ENCODE measurements around the gene PSMD2.
A peak's percentile ranks its signal among the peaks of the same experiment; 100 is the strongest.
"Not testable (repeated sequence)": the region's sequence is repeated elsewhere in the genome, so short reads cannot be mapped to it uniquely, and the experiment has no call there.

Gene PSMD2

GRCh38 chr3:184321666-184322065 lies 22.6 kb downstream of the PSMD2 start:
- no peak for DNase-seq

DNA sequence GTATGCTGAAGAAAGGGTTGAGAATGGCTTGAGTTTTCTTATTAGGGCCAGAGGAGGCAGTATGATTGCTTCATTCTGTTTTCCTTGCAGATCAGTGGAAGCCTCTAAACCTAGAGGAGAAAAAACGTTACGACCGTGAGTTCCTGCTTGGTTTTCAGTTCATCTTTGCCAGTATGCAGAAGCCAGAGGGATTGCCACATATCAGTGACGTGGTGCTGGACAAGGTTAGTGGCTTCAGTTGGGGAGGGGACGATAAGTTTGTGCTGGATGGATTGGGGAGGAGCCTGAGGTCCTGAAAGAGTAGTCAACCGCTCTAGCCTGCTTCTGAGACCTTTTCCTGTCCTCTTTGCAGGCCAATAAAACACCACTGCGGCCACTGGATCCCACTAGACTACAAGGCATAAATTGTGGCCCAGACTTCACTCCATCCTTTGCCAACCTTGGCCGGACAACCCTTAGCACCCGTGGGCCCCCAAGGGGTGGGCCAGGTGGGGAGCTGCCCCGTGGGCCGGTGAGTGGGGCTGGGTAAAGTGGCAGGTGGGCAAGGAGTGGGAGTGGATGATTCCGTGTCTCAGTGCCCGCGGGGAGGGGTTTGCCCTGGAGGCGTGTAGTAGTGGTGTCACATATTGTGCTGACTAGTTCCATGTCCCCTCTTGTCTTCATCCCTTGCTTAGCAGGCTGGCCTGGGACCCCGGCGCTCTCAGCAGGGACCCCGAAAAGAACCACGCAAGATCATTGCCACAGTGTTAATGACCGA lies 23.9 kb downstream of the PSMD2 start:
- DNase-seq = no peak

DNA sequence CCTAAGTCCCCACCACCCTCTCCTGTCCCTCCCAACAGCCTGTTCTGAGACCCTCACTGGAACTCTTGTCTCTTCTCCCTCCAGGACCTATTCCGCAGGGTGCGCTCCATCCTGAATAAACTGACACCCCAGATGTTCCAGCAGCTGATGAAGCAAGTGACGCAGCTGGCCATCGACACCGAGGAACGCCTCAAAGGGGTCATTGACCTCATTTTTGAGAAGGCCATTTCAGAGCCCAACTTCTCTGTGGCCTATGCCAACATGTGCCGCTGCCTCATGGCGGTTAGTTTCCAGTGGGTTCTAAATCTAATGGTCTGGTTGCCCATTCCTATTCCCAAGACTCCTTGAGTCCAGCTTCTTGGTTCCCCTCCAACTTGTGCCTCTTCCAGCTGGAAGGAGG lies 24.7 kb downstream of the PSMD2 start:
- no peak for DNase-seq

DNA sequence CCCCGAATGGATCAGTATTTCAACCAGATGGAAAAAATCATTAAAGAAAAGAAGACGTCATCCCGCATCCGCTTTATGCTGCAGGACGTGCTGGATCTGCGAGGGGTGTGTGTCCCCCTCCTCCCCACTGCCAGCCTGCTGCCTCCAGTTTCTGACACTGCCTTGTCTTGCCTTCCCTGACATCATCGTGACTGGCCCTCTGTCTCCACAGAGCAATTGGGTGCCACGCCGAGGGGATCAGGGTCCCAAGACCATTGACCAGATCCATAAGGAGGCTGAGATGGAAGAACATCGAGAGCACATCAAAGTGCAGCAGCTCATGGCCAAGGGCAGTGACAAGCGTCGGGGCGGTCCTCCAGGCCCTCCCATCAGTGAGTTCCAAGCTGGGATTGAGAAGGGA lies 26.2 kb downstream of the PSMD2 start:
- no peak for DNase-seq

- DNase-seq = no peak
Measured at GRCh38 chr3:184325715-184326369, 26.8 kb downstream of the PSMD2 start.

DNA sequence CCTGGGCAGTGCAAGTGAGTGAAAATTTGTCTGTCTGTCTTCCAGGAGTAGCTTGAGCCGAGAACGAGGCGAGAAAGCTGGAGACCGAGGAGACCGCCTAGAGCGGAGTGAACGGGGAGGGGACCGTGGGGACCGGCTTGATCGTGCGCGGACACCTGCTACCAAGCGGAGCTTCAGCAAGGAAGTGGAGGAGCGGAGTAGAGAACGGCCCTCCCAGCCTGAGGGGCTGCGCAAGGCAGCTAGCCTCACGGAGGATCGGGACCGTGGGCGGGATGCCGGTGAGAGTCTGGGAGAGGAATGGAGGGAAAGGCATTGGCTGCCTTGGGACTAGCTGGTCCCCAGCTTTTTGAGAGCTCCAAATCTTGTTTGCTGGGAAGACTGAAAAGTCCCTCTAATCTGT lies 28.1 kb downstream of the PSMD2 start:
- no peak for DNase-seq

- DNase-seq = no peak
Measured at GRCh38 chr3:184328516-184328915, 29.5 kb downstream of the PSMD2 start.

DNA sequence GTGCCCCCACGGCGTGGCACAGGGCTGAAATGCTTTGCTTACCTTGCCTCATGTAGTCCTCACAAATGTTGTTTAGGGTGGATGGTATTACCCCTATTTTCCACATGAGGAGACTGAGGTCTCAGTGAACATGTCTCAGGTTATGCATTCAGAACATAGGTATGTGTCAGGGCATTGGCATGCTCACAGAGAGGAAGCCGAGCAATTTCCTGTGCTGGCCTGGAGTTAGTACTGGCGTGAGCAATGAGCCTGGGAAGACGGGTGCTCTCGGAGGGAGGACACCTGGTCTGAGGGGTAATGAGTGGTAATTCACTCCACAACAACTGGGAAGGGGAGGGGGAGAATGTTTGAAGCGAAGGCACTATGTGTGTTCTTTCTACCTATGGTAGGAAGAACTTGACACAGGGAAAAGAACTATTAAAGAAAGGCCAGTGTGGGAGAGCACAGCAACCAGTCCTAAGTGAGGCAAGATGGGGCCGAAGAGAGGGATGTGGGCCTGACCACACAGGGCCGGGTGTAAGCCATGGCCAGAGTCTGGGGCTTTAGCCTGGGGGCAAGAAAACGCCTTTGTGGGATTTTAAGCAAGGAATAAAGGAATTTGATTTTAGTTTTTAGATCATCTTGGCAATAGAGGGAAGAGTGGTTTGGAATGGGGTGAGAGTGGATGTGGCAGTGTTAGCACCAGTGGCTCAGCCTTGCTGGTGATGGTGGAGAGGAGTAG lies 33.5 kb downstream of the PSMD2 start:
- no peak for DNase-seq

DNA sequence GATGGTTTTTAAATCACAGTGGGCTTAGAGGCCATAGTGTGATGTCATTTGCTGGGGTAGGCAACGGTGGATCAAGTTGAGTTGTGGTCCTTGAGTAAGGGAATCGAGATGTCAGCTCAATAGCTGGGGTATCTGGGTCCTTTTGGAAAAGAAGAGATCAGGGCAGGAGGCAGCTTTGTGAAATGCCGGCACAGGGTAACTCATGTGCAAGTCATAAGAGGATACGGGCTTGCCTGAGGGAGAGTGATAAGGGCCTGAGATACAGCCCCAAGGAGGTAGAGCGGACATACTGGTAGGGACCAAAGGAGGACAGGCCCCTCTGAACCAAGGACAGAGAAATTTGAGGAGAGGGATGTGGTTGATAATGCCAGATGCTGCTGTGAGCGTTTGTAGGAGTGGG lies 34.1 kb downstream of the PSMD2 start:
- no peak for DNase-seq

GRCh38 chr3:184333700-184334099 lies 34.7 kb downstream of the PSMD2 start:
- no peak for DNase-seq

- no peak for DNase-seq
Measured at GRCh38 chr3:184334470-184335158, 35.6 kb downstream of the PSMD2 start.

GRCh38 chr3:184335291-184335660 lies 36.2 kb downstream of the PSMD2 start:
- DNase-seq = no peak

DNA sequence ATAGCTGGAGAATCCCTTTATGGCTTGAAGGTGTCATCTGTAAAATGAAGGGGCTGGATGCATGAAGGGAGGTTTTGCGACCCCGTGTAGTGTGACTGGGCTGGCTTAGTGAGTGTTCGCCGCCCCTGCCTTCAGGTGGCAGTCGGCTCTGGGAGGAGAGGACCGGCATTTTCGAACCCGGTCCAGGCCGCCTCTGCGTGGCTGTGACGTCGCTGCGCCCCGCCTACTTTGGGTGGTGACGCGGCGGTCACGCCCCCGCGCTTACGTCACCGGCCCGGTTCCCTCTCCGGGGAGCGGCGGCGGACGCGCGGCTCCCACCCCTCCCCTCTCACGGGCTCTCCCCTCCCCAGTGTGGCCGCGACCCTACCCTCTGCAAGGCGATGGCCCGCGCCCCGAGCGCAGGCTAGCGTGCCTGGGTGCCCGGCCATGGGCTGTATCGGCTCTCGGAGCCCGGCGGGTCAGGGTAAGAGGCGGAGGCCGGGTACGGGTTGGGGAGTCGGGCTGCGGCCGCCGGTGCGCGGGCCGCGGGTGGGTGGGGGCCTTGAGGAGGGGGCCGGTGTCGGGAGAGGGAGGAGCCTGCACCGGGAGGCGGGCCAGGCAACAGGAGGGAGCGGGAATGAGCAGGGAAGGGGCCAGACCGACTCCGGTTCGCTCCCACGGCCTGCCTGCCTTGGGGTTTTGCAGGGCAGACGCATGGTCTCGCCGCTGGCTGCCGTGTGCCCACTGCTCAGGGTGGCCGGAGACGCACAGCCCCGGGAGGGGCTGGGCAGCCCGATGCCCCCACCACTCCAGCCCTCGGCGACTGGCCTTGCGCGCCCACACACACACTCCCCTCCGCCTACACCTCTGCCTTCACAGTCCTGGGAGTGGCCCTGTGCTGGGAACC lies 36.9 kb downstream of the PSMD2 start:
- peak; percentile 27 for DNase-seq

- peak; percentile 28 for DNase-seq
Measured at GRCh38 chr3:184336547-184337398, 37.7 kb downstream of the PSMD2 start.

DNA sequence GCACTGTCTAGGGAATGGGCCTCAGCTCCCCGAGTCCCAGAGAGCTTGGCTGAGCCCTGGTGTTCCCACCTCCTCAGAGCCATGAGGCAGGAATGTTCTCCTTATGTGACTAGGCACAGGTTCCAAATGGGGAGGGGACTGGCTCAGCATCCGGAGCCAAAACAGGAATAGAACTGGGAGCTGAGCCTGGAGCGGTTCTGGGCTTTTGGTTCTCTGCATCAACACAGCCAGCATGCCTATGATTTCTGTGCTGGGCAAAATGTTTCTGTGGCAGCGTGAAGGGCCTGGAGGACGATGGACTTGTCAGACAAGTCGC lies 38.3 kb downstream of the PSMD2 start, which contains the start of gene FAM131A:
Gene FAM131A (plus strand): TSS at position 202 of the 316 bp plus-strand sequence. CDS start 31 bp downstream, at position 233.
- no peak for DNase-seq

- DNase-seq = no peak
Measured at GRCh38 chr3:184337981-184338380, 38.9 kb downstream of the PSMD2 start.

- peak; percentile 85 for DNase-seq
Measured at GRCh38 chr3:184338511-184338945, 39.5 kb downstream of the PSMD2 start.

DNA sequence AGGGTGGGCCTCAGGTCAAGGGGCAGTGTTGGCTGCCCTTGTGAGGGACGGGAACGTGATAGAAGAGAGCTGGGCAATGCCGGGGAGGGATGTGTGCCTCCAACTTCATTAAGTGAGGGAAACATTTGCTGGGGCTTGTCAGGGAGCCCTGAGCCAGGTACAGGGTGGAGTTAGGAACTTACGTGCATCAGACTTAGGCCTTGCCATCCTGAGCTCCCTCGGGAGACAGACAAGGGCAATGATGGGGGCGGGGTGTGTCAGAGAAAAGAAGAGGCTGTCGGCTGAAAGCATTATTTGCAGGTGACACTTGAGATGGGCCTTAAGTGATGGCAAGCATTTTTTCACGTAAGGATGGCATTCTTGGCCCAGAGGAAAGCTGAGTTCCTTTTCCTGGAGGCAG lies 40.0 kb downstream of the PSMD2 start:
- DNase-seq = peak; percentile 42

- not testable (repeated sequence) for DNase-seq
Measured at GRCh38 chr3:184339451-184340135, 40.6 kb downstream of the PSMD2 start.

DNA sequence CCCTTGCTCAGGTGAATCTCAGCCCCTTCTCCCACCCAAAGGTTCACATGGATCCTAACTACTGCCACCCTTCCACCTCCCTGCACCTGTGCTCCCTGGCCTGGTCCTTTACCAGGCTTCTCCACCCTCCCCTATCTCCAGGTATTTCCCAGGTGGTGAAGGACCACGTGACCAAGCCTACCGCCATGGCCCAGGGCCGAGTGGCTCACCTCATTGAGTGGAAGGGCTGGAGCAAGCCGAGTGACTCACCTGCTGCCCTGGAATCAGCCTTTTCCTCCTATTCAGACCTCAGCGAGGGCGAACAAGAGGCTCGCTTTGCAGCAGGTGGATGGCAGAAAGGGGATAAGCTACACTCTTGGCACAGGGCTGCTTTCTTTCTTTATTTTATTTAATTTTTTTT lies 42.9 kb downstream of the PSMD2 start:
- DNase-seq = peak; percentile 68

Measured in DMS79 (cell line).